CD4-positive, alpha-beta T cell (primary cell): ENCODE measurements around the gene TBCC. TPM values are rescaled to one million over a fixed set of nuclear protein-coding genes. Genes with fewer than 3 reads are reported as not detected.
A peak's percentile ranks its signal among the peaks of the same experiment; 100 is the strongest.

ENCODE experiments used
- ATAC-seq: fragments of 200-7000 bp; cut with Tn5 transposase; one replicate; pipeline ENCODE4 v1.10.0; 2022; ENCODE audit warnings: mild to moderate bottlenecking; ENCODE audit not compliant: poor library complexity
- CTCF ChIA-PET: fragments of 350-600 bp; sonication (Branson Sonifier 250); formaldehyde crosslinking; loops from one replicate; lab custom pipeline; 2021; ENCODE audit warnings: antibody characterized with exemption, inconsistent platforms; lab: Charles Lee
- POLR2A ChIA-PET: fragments of 350-600 bp; sonication (Branson Sonifier 250); formaldehyde crosslinking; loops from one replicate; lab custom pipeline; 2021; ENCODE audit warnings: antibody characterized with exemption, inconsistent platforms; lab: Charles Lee
- DNase-seq, 14 experiments: peaks; one replicate each; pipeline ENCODE4 v3.0.0-alpha.2; 2013 to 2020; ENCODE audit warnings: mixed read lengths in 2 of 14
- H3K27ac ChIP-seq, 2 donors: one replicate each; pipeline versions ENCODE4 v1.5.1 to v1.7.0; 2013; ENCODE audit warnings: low read length in 2 of 2, low read depth in 1 of 2, mild to moderate bottlenecking in 1 of 2
- H3K27me3 ChIP-seq, 2 experiments: 1 replicate in 1 of 2; 2 replicates in 1 of 2; pipeline versions ENCODE4 v1.6.1 to v1.7.0; 2013; ENCODE audit warnings: low read length in 2 of 2, control low read depth in 1 of 2, mild to moderate bottlenecking in 1 of 2, moderate library complexity in 1 of 2; ENCODE audit not compliant: insufficient read depth in 2 of 2, control insufficient read depth in 1 of 2
- H3K36me3 ChIP-seq: one replicate; pipeline ENCODE4 v1.6.1; 2013; ENCODE audit warnings: low read length, control low read depth; ENCODE audit not compliant: insufficient read depth
- H3K4me1 ChIP-seq: one replicate; pipeline ENCODE4 v1.6.1; 2013; ENCODE audit warnings: low read length, control low read depth; ENCODE audit not compliant: insufficient read depth
- H3K4me3 ChIP-seq: one replicate; pipeline ENCODE4 v1.5.1; 2013; ENCODE audit warnings: mild to moderate bottlenecking, low read length, moderate library complexity
- H3K9me3 ChIP-seq, 2 experiments: 1 replicate in 1 of 2; 2 replicates in 1 of 2; pipeline versions ENCODE4 v1.6.1 to v1.7.0; 2013; ENCODE audit warnings: low read length in 2 of 2, mild to moderate bottlenecking in 2 of 2, control low read depth in 1 of 2, moderate library complexity in 1 of 2; ENCODE audit not compliant: control insufficient read depth in 1 of 2, insufficient read depth in 1 of 2
- H3K27ac Mint-ChIP-seq: one replicate; pipeline ENCODE4 v1.8.0; 2020; ENCODE audit warnings: mixed read lengths
- H3K27me3 Mint-ChIP-seq: one replicate; pipeline ENCODE4 v1.8.0; 2021; ENCODE audit warnings: mixed read lengths
- H3K36me3 Mint-ChIP-seq: one replicate; pipeline ENCODE4 v1.8.0; 2021; ENCODE audit warnings: low read depth, mixed read lengths
- H3K4me1 Mint-ChIP-seq: one replicate; pipeline ENCODE4 v1.8.0; 2021; ENCODE audit warnings: low read depth, mixed read lengths
- H3K4me3 Mint-ChIP-seq: one replicate; pipeline ENCODE4 v1.8.0; 2020; ENCODE audit warnings: mild to moderate bottlenecking, mixed read lengths
- H3K9me3 Mint-ChIP-seq: one replicate; pipeline ENCODE4 v1.8.0; 2020; ENCODE audit warnings: mixed read lengths
- intact Hi-C, 2 experiments: fragments of 100-400 bp; cut with DNase I in 1 of 2; cut with micrococcal nuclease in 1 of 2; formaldehyde crosslinking; loops; one replicate each; pipeline versions ENCODE4 v1.15.1 to v1.9.0; 2023 to 2025; cut with DNase I, micrococcal nuclease
- total RNA-seq, 174 experiments: library from RNA in 2 of 174; stranded (reverse) in 2 of 174; gene quantifications; one replicate each; pipeline ENCODE4 v1.2.3 and lab custom pipeline; 2021 to 2026
- TF ChIP-seq, protein P1 (sequence below): fragments of 200-600 bp; IDR thresholded peaks from one replicate; pipeline ENCODE4 v1.8.0; 2022; ENCODE audit warnings: antibody characterized with exemption, mild to moderate bottlenecking

TBCC gene
- total RNA-seq, 2 experiments from 2014 or later, result 67.3 to 68.3 TPM

DNA sequence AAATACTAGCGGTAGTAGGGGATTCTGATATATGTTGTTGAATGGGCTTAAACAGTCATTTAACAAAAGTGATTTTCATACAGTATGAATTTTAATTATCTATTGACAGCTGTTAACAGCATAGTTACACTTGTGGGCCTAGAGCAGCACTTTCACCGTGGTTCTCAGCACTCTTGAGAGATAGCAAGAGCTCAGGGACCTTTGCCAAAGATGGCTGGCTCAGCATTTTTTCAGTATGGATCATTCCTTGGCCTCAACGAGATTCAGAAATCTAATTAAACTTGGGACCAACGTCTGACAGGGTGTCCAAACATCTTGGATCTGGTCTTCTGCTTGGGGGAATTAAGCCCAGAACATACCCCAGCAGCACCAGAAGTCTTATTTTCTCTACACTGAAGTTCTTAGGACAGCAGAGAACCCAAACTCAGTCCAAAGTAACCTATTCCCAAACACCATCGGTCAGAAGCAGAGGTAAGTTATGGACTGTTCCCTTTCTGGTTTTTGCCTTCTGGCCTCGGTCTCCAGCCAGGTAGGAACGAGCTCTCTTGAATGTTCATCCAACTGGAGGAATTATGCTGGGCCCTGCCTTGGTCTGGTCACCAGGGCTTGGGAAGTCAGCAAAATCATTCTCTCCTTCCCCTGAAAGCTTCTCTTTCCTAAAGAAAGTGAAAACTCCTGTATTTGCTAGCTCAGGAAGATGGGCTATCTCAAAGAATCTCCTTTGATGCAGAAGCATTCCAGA lies 49.2 kb downstream of the TBCC start:
- CTCF ChIA-PET, result no interaction called here
- peak overlapping the region; percentile 55 for H3K27ac Mint-ChIP-seq
- TF ChIP-seq, protein P1, sequence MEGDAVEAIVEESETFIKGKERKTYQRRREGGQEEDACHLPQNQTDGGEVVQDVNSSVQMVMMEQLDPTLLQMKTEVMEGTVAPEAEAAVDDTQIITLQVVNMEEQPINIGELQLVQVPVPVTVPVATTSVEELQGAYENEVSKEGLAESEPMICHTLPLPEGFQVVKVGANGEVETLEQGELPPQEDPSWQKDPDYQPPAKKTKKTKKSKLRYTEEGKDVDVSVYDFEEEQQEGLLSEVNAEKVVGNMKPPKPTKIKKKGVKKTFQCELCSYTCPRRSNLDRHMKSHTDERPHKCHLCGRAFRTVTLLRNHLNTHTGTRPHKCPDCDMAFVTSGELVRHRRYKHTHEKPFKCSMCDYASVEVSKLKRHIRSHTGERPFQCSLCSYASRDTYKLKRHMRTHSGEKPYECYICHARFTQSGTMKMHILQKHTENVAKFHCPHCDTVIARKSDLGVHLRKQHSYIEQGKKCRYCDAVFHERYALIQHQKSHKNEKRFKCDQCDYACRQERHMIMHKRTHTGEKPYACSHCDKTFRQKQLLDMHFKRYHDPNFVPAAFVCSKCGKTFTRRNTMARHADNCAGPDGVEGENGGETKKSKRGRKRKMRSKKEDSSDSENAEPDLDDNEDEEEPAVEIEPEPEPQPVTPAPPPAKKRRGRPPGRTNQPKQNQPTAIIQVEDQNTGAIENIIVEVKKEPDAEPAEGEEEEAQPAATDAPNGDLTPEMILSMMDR, result no peak
- Histone ChIP-seq H3K9me3 (no peaks in the 10 kb centered on the region), H3K27me3 (no peaks in the 10 kb centered on the region), H3K4me1 (peaks cover 11% of the 10 kb centered on the region), H3K4me3 (no peak overlapping the region), H3K27ac (no peak overlapping the region), H3K36me3 (peaks cover 16% of the 10 kb centered on the region)
- no peak for DNase-seq
- H3K4me1 Mint-ChIP-seq, result peaks cover 29% of the 10 kb centered on the region
- H3K27me3 Mint-ChIP-seq, result no peaks in the 10 kb centered on the region
- ATAC-seq, result no peak
- intact Hi-C loops, result no loop called here
- no peaks in the 10 kb centered on the region for H3K9me3 Mint-ChIP-seq
- H3K36me3 Mint-ChIP-seq, result peaks cover 24% of the 10 kb centered on the region
- POLR2A ChIA-PET, result interaction anchor here (1.6 kb wide), 1 partner anchor 87 kb away, joined by 7 read pairs; no protein-coding TSS in a partner anchor
- no peak overlapping the region for H3K4me3 Mint-ChIP-seq

DNA sequence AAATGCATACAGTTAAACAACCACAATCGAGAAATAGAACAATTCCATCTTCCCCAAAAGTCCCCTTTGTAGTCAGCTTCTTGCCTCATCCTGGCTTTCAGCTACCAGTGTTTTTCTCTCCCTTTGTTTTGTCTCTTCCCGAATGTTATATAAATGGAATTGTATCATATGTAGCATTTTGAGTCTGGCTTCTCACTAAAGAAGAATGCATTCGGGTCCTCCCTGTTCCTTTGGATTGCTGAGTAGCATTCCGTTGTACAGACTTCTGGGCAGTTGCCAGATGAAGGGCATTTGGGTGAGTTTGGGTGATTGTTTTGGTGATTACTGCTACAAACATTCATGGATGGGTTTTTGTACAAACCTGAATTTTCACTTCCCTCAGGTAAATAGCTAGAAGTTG lies 51.3 kb downstream of the TBCC start:
- Mint-ChIP-seq H3K27ac (peak overlapping the region; percentile 84), H3K4me3 (no peak overlapping the region), H3K9me3 (no peaks in the 10 kb centered on the region), H3K27me3 (no peaks in the 10 kb centered on the region), H3K4me1 (peaks cover 39% of the 10 kb centered on the region), H3K36me3 (peaks cover 44% of the 10 kb centered on the region)
- intact Hi-C loops, result no loop called here
- Histone ChIP-seq H3K4me3 (no peak overlapping the region), H3K9me3 (no peaks in the 10 kb centered on the region), H3K27me3 (no peaks in the 10 kb centered on the region), H3K27ac (no peak overlapping the region), H3K36me3 (peaks cover 35% of the 10 kb centered on the region), H3K4me1 (peaks cover 11% of the 10 kb centered on the region)
- ATAC-seq (no peak), DNase-seq (no peak)
- ChIA-PET POLR2A (no interaction called here), CTCF (interaction anchor here (0.6 kb wide), 1 partner anchor 159 kb away, joined by 3 read pairs; no protein-coding TSS in a partner anchor)
- TF ChIP-seq, protein P1, result no peak

Other genes with a start within 250 kb of the TBCC start
- gene UBR2, start 182.1 kb downstream of the TBCC start, total RNA-seq, result 10 to 100 TPM; 27.4 to 27.7 TPM
- under 1 TPM; 0.08 to 0.11 TPM for gene PRPH2, start 23.5 kb downstream of the TBCC start, total RNA-seq
- gene BICRAL, start 35.9 kb upstream of the TBCC start, total RNA-seq, result 10 to 100 TPM; 15.0 to 15.8 TPM
- 10 to 100 TPM; 76.1 TPM for gene RPL7L1, start 133.5 kb upstream of the TBCC start, total RNA-seq
- not detected for gene PTCRA, start 169.9 kb upstream of the TBCC start, total RNA-seq
- gene CNPY3, start 183.4 kb upstream of the TBCC start, total RNA-seq, result 10 to 100 TPM; 41.2 to 43.8 TPM
- 1 to 10 TPM; 1.2 to 2.1 TPM for gene GNMT, start 214.7 kb upstream of the TBCC start, total RNA-seq
- gene PEX6, start 233.1 kb upstream of the TBCC start, total RNA-seq, result 10 to 100 TPM; 12.8 to 13.6 TPM
- 10 to 100 TPM; 15.3 to 17.5 TPM for gene PPP2R5D, start 238.5 kb upstream of the TBCC start, total RNA-seq